GM21423 (cell line): Measurements from ENCODE around the gene PLGLB2.
A peak's percentile ranks its signal among the peaks of the same experiment; 100 is the strongest.
"Not testable (repeated sequence)": the region's sequence is repeated elsewhere in the genome, so short reads cannot be mapped to it uniquely, and the experiment has no call there.

Source experiments
- ATAC-seq: cut with Tn5 transposase; IDR thresholded peaks from one replicate; pipeline ENCODE4 v1.9.1; 2021; ENCODE audit warnings: mild to moderate bottlenecking, moderate library complexity; ENCODE audit not compliant: unreplicated experiment

The PLGLB2 gene

GRCh38 chr2:87747791-87748190 is at the start of gene PLGLB2:
Gene PLGLB2, plus strand, starts transcription at chr2:87748087. Its CDS starts 67 bp downstream, at chr2:87748154.
- ATAC-seq: not testable (repeated sequence)

DNA sequence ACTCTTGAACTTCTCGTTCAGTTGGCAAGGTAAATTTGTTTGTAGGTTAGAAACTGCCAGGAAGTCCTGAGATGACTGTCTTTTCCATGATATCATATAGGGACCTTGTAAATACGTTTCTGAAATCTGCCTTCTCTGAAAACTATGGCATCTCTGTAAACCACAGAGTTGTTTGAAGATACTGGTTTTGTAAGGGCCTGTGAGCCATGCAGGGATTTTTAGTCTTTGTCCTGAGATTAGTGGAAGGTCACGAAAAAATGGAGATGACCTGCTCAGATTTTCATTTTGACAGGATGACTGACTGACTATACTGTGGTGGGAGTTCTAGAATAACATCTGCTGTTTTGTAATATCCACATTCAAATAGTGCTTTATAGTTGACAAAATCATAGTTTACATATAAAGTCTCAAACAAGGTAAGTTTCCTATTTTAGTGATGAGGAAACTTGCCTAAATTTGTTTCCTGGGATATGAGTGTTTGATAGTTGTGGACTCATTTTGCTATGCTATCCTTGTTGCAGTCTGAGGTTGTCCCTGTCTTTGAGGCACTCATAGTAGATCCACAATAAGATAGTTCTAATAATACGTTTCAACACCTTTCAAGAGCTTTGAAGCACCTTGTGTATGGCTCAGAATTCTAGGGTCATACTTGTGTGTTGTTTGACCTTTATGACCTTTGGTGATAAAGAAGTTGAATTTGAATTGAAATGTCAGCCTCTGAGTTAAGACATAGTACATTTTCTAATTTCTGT is 43.1 kb upstream of the PLGLB2 start:
- ATAC-seq: not testable (repeated sequence)

GRCh38 chr2:87708368-87708767 is 39.5 kb upstream of the PLGLB2 start:
- ATAC-seq: peak; percentile 64

- ATAC-seq: not testable (repeated sequence)
Measured at GRCh38 chr2:87727940-87728599, 19.8 kb upstream of the PLGLB2 start.

- ATAC-seq: not testable (repeated sequence)
Measured at GRCh38 chr2:87740928-87741327, 7.0 kb upstream of the PLGLB2 start.

DNA sequence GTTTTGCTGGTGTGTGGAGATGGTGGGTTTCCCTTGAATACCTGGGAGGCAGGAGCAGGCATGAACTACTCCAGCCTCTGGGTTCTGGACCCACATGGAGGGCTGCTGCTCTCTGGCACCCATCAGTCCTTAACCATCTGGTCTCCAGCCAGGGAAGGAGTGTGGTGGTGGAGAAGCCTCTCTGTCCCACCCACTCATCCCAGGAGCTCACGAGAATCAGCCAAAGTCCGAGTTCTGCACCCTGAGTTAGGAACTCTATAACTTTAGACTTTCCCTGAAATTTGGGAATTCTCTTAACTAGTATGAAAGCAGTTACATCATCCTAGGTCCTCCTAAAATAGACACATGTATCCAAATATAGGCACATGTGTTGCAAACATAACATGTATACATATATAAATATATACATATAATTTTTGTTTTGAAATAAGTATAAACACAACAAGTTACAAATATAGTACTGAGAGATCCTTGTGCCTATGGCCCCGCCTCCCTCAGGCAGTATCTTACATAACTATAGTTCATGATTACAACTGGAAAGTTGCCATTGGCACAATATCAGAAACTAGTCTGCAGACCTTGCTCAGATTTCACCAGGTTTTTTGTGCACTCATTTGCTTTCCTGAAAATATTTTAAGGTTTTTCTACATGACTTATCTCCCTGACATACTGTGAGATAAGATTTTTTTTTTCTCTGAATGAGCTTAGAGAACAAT is 5.3 kb upstream of the PLGLB2 start:
- not testable (repeated sequence) for ATAC-seq

DNA sequence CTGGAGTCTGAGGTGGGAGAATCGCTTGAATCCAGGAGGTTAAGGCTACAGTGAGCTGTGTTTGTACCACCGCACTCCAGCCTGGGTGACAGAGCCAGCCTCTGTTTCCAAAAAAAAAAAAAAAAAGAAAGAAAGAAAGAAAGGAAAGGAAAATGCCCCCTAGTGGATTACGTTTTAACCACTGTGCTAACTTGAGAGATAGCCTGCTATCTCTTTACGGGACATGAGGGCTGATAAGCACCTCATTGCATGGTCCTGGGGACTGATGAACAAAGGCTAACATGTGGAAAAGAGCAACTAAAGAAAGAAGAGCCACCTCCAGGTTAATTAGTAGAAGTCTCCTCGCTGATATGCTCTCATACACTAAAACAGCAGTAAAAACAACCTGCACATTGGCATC is 4.2 kb upstream of the PLGLB2 start:
- not testable (repeated sequence) for ATAC-seq

- ATAC-seq: not testable (repeated sequence)
Measured at GRCh38 chr2:87745353-87745951, 2.4 kb upstream of the PLGLB2 start.

GRCh38 chr2:87748524-87748923 is 637 bp downstream of the PLGLB2 start:
- not testable (repeated sequence) for ATAC-seq

DNA sequence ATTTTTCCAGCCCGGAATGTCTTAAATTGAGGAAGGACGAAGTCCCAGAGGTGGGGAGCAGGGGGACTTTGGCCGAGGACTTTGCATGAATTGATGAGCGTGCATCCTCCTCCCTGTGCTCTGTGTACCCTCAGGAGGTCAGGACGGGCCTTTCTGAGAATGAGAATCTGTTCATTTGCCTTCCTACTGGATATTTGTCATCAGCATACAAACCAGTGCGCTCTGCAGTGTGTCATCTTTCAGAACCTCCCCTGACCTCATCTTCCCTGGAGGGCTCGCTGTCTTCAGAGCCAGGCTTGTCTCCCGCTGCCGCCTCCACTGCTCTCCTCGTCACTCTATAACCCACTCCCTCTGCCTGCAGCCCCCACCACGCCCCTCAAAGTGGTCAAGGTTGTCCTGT is 2.7 kb downstream of the PLGLB2 start:
- ATAC-seq: not testable (repeated sequence)

DNA sequence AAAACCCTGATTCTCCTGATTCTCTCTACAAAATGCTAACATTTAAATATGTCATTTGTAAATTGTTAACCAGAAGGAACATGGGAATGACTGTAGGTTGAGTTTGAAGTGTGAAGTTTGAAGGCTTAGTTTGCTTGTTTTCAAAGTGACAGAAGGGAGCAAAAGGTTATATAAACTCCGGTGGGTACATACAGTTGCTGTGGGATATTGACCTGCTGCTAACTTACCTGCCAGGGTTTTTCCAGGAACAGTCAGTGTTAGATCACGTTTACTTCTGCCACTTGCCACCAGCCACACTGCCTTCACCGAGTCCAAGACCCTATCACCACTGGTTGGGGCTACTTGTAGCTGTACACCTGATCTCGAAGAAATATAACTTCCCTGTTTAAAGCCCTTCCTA is 6.9 kb downstream of the PLGLB2 start:
- ATAC-seq: not testable (repeated sequence)
